22Rv1 (cell line): ENCODE data around the gene GRB2.

Source experiments
- H3K27ac ChIP-seq: fragments of 450-650 bp; 2 replicates; pipeline ENCODE4 v1.5.1; 2017
- CTCF ChIP-seq: fragments of 450-650 bp; IDR thresholded peaks from 2 replicates; pipeline ENCODE4 v1.5.1; 2017; ENCODE audit warnings: mild to moderate bottlenecking
- ZFX ChIP-seq: fragments of 450-650 bp; IDR thresholded peaks from 2 replicates; pipeline ENCODE4 v1.6.1; 2017; ENCODE audit warnings: antibody characterized with exemption, borderline replicate concordance

GRB2 gene

GRCh38 chr17:75393523-75394331 lies 11.8 kb downstream of the GRB2 start:
- TF ChIP-seq CTCF (no peak), ZFX (no peak)
- H3K27ac ChIP-seq: peak overlapping the region; percentile 90

DNA sequence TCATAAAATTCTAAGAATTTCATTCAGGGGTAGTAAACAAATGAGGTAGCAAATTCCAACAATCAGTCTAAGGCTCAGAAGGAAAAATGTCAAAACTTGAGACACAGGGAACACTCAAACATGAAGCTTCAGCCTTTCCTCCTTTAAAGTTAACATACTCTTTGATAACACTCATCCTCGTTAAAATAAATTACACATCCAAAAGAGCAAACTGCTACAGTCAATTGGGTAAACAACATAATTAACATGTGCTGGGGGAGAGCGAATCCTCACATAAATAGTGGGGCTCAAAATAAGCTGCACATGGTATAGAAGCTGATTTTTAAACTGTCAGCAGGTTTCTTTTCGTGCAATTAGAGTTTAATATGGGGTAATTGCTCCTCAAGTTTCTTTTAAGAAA lies 12.9 kb downstream of the GRB2 start:
- TF ChIP-seq CTCF (no peak), ZFX (no peak)
- peak overlapping the region; percentile 90 for H3K27ac ChIP-seq

- H3K27ac ChIP-seq: no peak overlapping the region
- TF ChIP-seq CTCF (no peak), ZFX (no peak)
These were observed 14.5 kb downstream of the GRB2 start for GRCh38 chr17:75390982-75391381.

GRCh38 chr17:75388476-75389030 lies 16.9 kb downstream of the GRB2 start:
- no peak for TF ChIP-seq CTCF
- TF ChIP-seq ZFX: no peak
- H3K27ac ChIP-seq: no peak overlapping the region

- no peak overlapping the region for H3K27ac ChIP-seq
- TF ChIP-seq CTCF (no peak), ZFX (no peak)
These were observed 17.7 kb downstream of the GRB2 start for GRCh38 chr17:75387771-75388170.

GRCh38 chr17:75386430-75386829 lies 19.0 kb downstream of the GRB2 start:
- no peak overlapping the region for H3K27ac ChIP-seq
- TF ChIP-seq ZFX (no peak), CTCF (no peak)

DNA sequence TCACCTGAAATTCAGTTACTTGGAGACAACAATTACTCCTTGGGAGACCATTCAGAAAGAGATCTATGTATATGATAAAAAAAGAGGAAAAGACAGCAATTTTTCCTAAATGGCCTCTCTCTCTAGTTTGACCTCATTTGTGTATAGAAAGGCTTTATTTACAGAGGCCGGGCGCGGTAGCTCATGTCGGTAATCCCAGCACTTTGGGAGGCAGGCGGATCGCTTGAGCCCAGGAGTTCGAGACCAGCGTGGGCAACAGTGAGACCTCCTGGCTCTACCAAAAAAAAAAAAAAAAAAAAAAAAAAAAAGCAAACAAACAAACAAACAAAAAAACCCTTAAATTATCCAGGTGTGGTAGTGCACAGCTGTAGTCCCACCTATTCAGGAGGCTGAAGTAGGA lies 20.7 kb downstream of the GRB2 start:
- TF ChIP-seq CTCF: no peak
- TF ChIP-seq ZFX: no peak
- H3K27ac ChIP-seq: no peak overlapping the region
